Smooth muscle cell (in vitro differentiated cells): ENCODE data around the gene EVA1A. TPM values are rescaled to one million over a fixed set of nuclear protein-coding genes. Genes with fewer than 3 reads are reported as not detected.

Experiments
- DNase-seq: peaks from one replicate; lab custom pipeline; 2025; ENCODE audit not compliant: unreplicated experiment; lab: John Stamatoyannopoulos, UW
- H2AFZ ChIP-seq: fragments of 200-600 bp; sonication (generic); 2 replicates; pipeline ENCODE4 v1.6.0; 2016; ENCODE audit warnings: antibody characterized with exemption, low read depth, mild to moderate bottlenecking
- H3F3A ChIP-seq: fragments of 200-600 bp; sonication (generic); 2 replicates; pipeline ENCODE4 v1.6.0; 2017; ENCODE audit warnings: antibody characterized with exemption, low read depth
- H3K27ac ChIP-seq: fragments of 200-600 bp; sonication (generic); 2 replicates; pipeline ENCODE4 v1.5.1; 2016; ENCODE audit warnings: low read depth, mild to moderate bottlenecking
- H3K27me3 ChIP-seq: fragments of 200-600 bp; sonication (generic); 2 replicates; pipeline ENCODE4 v1.6.1; 2016; ENCODE audit warnings: low read depth, mild to moderate bottlenecking
- H3K36me3 ChIP-seq: fragments of 200-600 bp; sonication (generic); 2 replicates; pipeline ENCODE4 v1.5.1; 2016; ENCODE audit warnings: low read depth
- H3K4me1 ChIP-seq: fragments of 200-600 bp; sonication (generic); 2 replicates; pipeline ENCODE4 v1.5.1; 2016; ENCODE audit warnings: low read depth
- H3K4me2 ChIP-seq: fragments of 200-600 bp; sonication (generic); 2 replicates; pipeline ENCODE4 v1.6.0; 2016; ENCODE audit warnings: mild to moderate bottlenecking
- H3K4me3 ChIP-seq: fragments of 200-600 bp; sonication (generic); 2 replicates; pipeline ENCODE4 v1.5.1; 2016; ENCODE audit warnings: mild to moderate bottlenecking
- H3K79me2 ChIP-seq: fragments of 200-600 bp; sonication (generic); 2 replicates; pipeline ENCODE4 v1.6.0; 2016; ENCODE audit warnings: low read depth, mild to moderate bottlenecking
- H3K9ac ChIP-seq: fragments of 200-600 bp; sonication (generic); 2 replicates; pipeline ENCODE4 v1.6.0; 2016; ENCODE audit warnings: low read depth
- H3K9me3 ChIP-seq: fragments of 200-600 bp; sonication (generic); replicated peaks from 2 replicates; pipeline ENCODE4 v1.5.1; 2016; ENCODE audit warnings: low read depth
- H4K20me1 ChIP-seq: fragments of 200-600 bp; sonication (generic); 2 replicates; pipeline ENCODE4 v1.6.0; 2016; ENCODE audit warnings: low read depth
- CTCF ChIP-seq: fragments of 200-600 bp; sonication (generic); IDR thresholded peaks from 2 replicates; pipeline ENCODE4 v1.5.1; 2017; ENCODE audit warnings: borderline replicate concordance, mild to moderate bottlenecking, antibody characterized with exemption; ENCODE audit not compliant: insufficient read depth, poor library complexity, severe bottlenecking
- WGBS: methylation state at CpG from one replicate; pipeline ENCODE4 v1.1.7; 2016; ENCODE audit warnings: low lambda C conversion rate; 5-methylcytosine and 5-hydroxymethylcytosine counted together
- polyA plus RNA-seq: library from polyadenylated mRNA; unstranded; fragments of >200 nt; fragmentation: Nextera tagmentation; extraction: Ambion mirVana; gene quantifications from 2 replicates; pipeline ENCODE4 v1.2.1, GENCODE V29; 2016
- total RNA-seq: library from RNA; depleted of rRNA; stranded (reverse); fragments of >200 nt; gene quantifications from 2 replicates; pipeline ENCODE4 v1.2.3, GENCODE V29; 2014

EVA1A gene
- total and polyA plus RNA-seq, 2 experiments from 2014 or later = 84.1 to 89.2 TPM

DNA sequence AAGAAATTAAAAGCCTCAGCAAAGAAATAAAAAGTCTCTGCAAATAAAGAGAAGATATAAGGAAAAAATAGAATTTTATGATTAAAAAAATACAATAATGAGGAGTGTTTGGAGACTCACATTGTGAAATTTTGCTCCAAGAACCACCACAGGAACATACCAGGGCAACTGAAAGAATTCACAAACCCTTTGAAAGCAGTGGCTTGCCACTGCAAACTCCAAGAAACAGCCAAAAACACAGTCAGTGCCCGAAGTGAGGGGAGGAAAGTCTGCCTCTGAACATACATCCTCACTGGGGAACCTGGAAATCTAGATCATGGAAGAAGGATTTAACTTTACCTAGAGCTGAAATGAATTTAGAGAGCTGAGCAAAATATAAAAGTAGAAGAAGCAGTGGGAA is 33.1 kb downstream of the EVA1A start:
- no peak overlapping the region for H3K9ac ChIP-seq

DNA sequence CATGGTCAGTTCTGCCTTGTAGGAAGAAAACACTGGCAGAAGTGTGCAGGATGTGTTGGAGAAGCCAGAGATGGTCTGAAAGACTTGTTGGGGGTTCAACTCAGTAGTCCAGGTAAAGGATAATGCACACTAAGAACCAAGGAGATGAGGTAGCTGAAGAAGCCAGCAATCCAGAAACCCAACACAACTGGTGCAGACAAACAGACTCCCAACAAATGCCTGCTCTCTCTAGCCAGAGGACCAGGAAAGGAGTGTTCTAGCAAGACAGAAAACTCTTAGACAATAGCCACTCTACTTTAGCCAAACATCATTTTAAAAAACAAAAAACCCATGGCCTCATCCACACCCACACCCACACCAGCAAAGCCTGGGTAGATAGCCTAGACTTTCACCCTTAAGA is 33.9 kb downstream of the EVA1A start:
- no peaks in the 10 kb centered on the region for H3F3A ChIP-seq
- H3K9ac ChIP-seq = no peak overlapping the region
- H3K4me2 ChIP-seq = peak overlapping the region; percentile 11
- H3K4me1 ChIP-seq = no peaks in the 10 kb centered on the region
- H4K20me1 ChIP-seq = peaks cover 63% of the 10 kb centered on the region
- no peaks in the 10 kb centered on the region for H3K9me3 ChIP-seq
- H3K27me3 ChIP-seq = no peaks in the 10 kb centered on the region
- TF ChIP-seq CTCF = no peak
- DNase-seq = no peak
- H2AFZ ChIP-seq = no peak overlapping the region
- H3K4me3 ChIP-seq = no peak overlapping the region
- no peaks in the 10 kb centered on the region for H3K36me3 ChIP-seq
- H3K79me2 ChIP-seq = peaks cover 32% of the 10 kb centered on the region
- H3K27ac ChIP-seq = no peak overlapping the region

More for the DNA sequence above, 33.1 kb downstream of the EVA1A start:
- no peaks in the 10 kb centered on the region for H3F3A ChIP-seq
- H3K79me2 ChIP-seq = peaks cover 32% of the 10 kb centered on the region
- no peaks in the 10 kb centered on the region for H3K4me1 ChIP-seq
- peaks cover 68% of the 10 kb centered on the region for H4K20me1 ChIP-seq
- peak overlapping the region; percentile 29 for H3K27ac ChIP-seq
- H3K36me3 ChIP-seq = no peaks in the 10 kb centered on the region
- H3K27me3 ChIP-seq = no peaks in the 10 kb centered on the region
- no peak for TF ChIP-seq CTCF
- H3K4me3 ChIP-seq = no peak overlapping the region
- DNase-seq = no peak
- H2AFZ ChIP-seq = no peak overlapping the region
- 93% methylated on average over 1 of the region's 1 CpG for WGBS
- H3K4me2 ChIP-seq = no peak overlapping the region
- no peaks in the 10 kb centered on the region for H3K9me3 ChIP-seq

DNA sequence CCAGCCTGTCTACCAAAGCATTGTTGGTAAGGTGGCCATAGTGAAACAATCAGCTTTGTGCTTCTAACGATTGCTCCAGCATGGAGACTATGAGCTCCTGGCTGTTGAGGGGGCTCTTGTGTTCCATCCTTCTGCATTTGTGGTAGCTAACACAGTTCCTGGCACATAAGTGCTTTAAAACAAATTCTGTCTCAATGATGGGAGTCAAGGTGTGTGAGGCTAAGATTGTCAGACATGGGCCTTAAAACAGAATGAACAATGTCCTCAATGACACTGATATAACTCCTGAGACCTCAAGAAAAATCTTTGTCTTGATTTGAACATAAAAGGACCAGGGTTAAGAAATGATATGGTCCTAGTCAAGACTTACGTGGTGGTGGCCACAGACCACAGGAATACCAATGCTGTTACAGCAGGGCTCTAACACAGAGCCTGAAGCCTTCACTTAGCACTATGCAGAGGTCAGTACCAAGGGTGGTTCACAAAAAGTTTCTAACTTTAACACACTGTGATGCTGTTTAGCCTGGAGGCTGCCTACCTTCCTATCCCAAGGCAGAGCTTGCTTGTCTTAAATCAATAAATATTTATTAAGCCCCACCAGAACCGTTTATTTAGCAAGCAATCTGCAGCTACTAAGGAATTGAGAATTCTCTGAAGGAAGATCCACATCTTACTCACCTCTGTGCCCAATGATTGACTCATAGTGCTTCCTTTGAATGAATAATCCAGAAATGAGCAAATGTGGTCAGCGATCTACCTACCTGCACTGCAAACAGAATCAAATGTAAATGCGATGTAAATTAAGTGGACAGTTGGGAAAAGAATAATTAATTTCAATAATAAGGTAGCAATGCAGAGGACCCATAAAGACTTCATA is 35.1 kb downstream of the EVA1A start:
- Histone ChIP-seq H2AFZ (no peak overlapping the region), H3K27me3 (no peaks in the 10 kb centered on the region), H3K4me1 (no peaks in the 10 kb centered on the region), H3K4me2 (peak overlapping the region; percentile 11), H3K9ac (no peak overlapping the region), H4K20me1 (peaks cover 63% of the 10 kb centered on the region), H3K27ac (peak overlapping the region; percentile 44), H3K4me3 (no peak overlapping the region), H3F3A (no peaks in the 10 kb centered on the region), H3K36me3 (no peaks in the 10 kb centered on the region), H3K9me3 (no peaks in the 10 kb centered on the region), H3K79me2 (peaks cover 24% of the 10 kb centered on the region)
- no peak for DNase-seq
- TF ChIP-seq CTCF = no peak
- 84% methylated on average over 5 of the region's 5 CpGs for WGBS
